ENCODE results near the gene MB21D2. TPM values are rescaled to one million over a fixed set of nuclear protein-coding genes. Genes with fewer than 3 reads are reported as not detected.

Gene MB21D2
- total RNA-seq, 1 experiment from 2014 or later = 26.0 TPM

DNA sequence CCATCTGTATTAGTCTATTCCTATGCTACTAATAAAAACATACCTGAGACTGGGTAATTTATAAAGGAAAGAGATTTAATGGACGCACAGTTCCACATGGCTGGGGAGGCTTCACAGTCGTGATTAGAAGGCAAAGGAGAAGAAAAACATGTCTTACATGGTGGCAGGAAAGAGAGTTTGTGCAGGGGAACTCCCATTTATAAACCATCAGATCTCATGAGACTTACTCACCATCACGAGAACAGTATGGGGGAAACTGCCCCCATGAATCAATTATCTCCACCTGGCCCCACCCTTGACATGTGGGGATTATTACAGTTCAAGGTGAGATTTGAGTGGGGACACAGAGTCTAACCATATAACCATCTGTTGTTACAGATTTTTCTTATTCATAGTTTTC is 42.1 kb upstream of the MB21D2 start:
- BruUV-seq (replicated peaks) = no TSS peak
- intact Hi-C loops (cut with micrococcal nuclease) = no loop called here
- Histone ChIP-seq H3K4me3 (ENCODE audit: low read length) (no peak overlapping the region), H3K4me2 (ENCODE audit: low read length) (no peak overlapping the region), H3F3A (ENCODE audit: low read length, unreplicated experiment) (no peaks in the 10 kb centered on the region), H4K20me1 (ENCODE audit: low read length) (no peaks in the 10 kb centered on the region), H3K4me1 (ENCODE audit: insufficient read depth, low read length) (peaks cover 17% of the 10 kb centered on the region), H3K36me3 (ENCODE audit: low read depth, low read length) (no peaks in the 10 kb centered on the region), H3K9me3 (ENCODE audit: low read length) (no peaks in the 10 kb centered on the region), H3K9ac (ENCODE audit: low read length) (no peak overlapping the region), H2AFZ (ENCODE audit: low read length) (no peak overlapping the region), H3K79me2 (ENCODE audit: low read length) (no peaks in the 10 kb centered on the region), H3K27ac (ENCODE audit: low read length) (no peak overlapping the region), H3K9me2 (replicated peaks; ENCODE audit: low read length) (no peaks in the 10 kb centered on the region), H3K27me3 (ENCODE audit: low read length) (no peaks in the 10 kb centered on the region)
- no peak for ATAC-seq
- ChIA-PET POLR2A (ENCODE audit: unreplicated experiment) (no interaction called here), CTCF (no interaction called here)
- TF ChIP-seq, protein P1, sequence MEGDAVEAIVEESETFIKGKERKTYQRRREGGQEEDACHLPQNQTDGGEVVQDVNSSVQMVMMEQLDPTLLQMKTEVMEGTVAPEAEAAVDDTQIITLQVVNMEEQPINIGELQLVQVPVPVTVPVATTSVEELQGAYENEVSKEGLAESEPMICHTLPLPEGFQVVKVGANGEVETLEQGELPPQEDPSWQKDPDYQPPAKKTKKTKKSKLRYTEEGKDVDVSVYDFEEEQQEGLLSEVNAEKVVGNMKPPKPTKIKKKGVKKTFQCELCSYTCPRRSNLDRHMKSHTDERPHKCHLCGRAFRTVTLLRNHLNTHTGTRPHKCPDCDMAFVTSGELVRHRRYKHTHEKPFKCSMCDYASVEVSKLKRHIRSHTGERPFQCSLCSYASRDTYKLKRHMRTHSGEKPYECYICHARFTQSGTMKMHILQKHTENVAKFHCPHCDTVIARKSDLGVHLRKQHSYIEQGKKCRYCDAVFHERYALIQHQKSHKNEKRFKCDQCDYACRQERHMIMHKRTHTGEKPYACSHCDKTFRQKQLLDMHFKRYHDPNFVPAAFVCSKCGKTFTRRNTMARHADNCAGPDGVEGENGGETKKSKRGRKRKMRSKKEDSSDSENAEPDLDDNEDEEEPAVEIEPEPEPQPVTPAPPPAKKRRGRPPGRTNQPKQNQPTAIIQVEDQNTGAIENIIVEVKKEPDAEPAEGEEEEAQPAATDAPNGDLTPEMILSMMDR (conservative IDR thresholded peaks at IDR 0.05; ENCODE audit: low read depth, low read length) = no peak
- TF ChIP-seq EZH2 (IDR thresholded peaks at IDR 0.05; ENCODE audit: low read length, unreplicated experiment) (no peak), EZH2phosphoT487 (IDR thresholded peaks at IDR 0.05; ENCODE audit: borderline replicate concordance, low read length) (no peak)
- no peak for DNase-seq

DNA sequence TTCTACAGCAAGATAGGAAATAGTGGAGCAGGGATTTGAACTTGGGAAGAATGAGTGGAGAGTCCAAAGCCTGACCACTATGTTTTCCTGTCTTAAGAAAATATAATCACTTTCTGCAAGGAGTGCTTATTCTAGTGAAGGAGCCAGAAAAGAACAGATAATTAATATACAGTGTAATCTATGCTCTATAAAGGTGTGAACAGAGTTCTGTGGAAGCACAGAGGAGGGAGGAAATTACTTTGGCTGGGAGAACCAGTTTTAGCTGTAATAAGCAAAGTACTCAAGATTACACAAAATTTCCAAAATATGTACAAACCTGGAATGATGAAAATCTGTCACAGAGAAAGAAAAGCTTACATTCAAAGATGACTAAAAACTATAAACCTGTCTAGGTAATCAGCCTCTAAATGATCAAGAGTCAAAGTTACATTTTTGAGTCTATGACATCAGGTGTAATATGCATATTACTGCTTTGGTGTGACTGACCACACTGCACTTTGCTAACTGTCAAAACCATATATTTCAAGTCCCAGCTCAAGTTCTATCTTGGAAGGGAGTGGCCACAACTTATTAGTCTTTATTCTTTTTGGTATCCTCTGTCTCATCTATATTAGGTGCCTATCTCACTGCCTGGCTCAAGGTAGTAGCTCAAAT is 40.7 kb upstream of the MB21D2 start:
- H3K4me3 ChIP-seq (ENCODE audit: low read length) = no peak overlapping the region
- POLR2A ChIA-PET (ENCODE audit: unreplicated experiment) = interaction anchor here (0.9 kb wide), 1 partner anchor 43 kb away, joined by 4 read pairs; no protein-coding TSS in a partner anchor
- H3K9me3 ChIP-seq (ENCODE audit: low read length) = no peaks in the 10 kb centered on the region
- H3K9me2 ChIP-seq (replicated peaks; ENCODE audit: low read length) = no peaks in the 10 kb centered on the region
- intact Hi-C loops (cut with micrococcal nuclease) = no loop called here
- no peaks in the 10 kb centered on the region for H4K20me1 ChIP-seq (ENCODE audit: low read length)
- peak overlapping the region; percentile 24 for H3K4me2 ChIP-seq (ENCODE audit: low read length)
- DNase-seq = no peak
- ATAC-seq = no peak
- no peaks in the 10 kb centered on the region for H3K79me2 ChIP-seq (ENCODE audit: low read length)
- peaks cover 17% of the 10 kb centered on the region for H3K4me1 ChIP-seq (ENCODE audit: insufficient read depth, low read length)
- TF ChIP-seq, protein P1 (conservative IDR thresholded peaks at IDR 0.05; ENCODE audit: low read depth, low read length) = no peak
- TF ChIP-seq EZH2 (IDR thresholded peaks at IDR 0.05; ENCODE audit: low read length, unreplicated experiment) (no peak), EZH2phosphoT487 (IDR thresholded peaks at IDR 0.05; ENCODE audit: borderline replicate concordance, low read length) (no peak)
- CTCF ChIA-PET = interaction anchor here (0.6 kb wide), 1 partner anchor 17 kb away, joined by 3 read pairs; no protein-coding TSS in a partner anchor
- peak overlapping the region; percentile 34 for H3K27ac ChIP-seq (ENCODE audit: low read length)
- H3K27me3 ChIP-seq (ENCODE audit: low read length) = no peaks in the 10 kb centered on the region
- H2AFZ ChIP-seq (ENCODE audit: low read length) = no peak overlapping the region
- no peak overlapping the region for H3K9ac ChIP-seq (ENCODE audit: low read length)
- no peaks in the 10 kb centered on the region for H3F3A ChIP-seq (ENCODE audit: low read length, unreplicated experiment)
- no peaks in the 10 kb centered on the region for H3K36me3 ChIP-seq (ENCODE audit: low read depth, low read length)
- no TSS peak for BruUV-seq (replicated peaks)

DNA sequence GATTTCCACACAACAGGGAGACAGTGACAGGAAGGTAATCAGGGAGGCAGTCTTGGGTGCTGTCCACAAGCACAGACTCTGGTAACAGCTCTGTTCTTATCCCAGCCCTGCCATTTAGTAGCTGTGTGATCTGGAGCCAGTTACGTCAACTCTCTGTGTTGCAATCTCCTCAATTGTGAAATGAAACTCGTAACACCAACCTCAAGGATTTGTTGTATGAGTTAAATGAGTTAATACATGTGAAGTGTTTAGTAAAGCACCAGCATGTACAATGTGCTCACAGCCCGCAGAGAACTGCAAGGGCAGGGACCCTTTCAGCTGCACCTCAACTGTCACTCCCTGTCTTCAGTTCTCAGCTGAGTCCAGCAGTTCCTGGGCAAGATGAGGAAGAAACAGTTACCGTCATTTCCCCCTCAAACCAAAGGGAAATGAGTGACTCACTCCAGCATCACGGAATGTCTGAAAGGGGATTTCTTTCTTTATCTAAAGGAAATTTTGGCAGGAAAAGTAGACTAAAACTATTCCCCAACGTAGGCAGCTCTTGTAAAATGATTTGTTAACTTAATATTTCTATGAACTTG is 39.9 kb upstream of the MB21D2 start:
- Histone ChIP-seq H3F3A (ENCODE audit: low read length, unreplicated experiment) (no peaks in the 10 kb centered on the region), H3K9ac (ENCODE audit: low read length) (no peak overlapping the region), H3K9me3 (ENCODE audit: low read length) (no peaks in the 10 kb centered on the region), H3K4me1 (ENCODE audit: insufficient read depth, low read length) (peaks cover 17% of the 10 kb centered on the region), H2AFZ (ENCODE audit: low read length) (peak overlapping the region; percentile 7; the same call in 1 of the 2 replicates), H3K4me3 (ENCODE audit: low read length) (no peak overlapping the region), H3K9me2 (replicated peaks; ENCODE audit: low read length) (no peaks in the 10 kb centered on the region), H3K27ac (ENCODE audit: low read length) (peak overlapping the region; percentile 34), H3K36me3 (ENCODE audit: low read depth, low read length) (no peaks in the 10 kb centered on the region), H3K27me3 (ENCODE audit: low read length) (no peaks in the 10 kb centered on the region), H3K79me2 (ENCODE audit: low read length) (no peaks in the 10 kb centered on the region), H3K4me2 (ENCODE audit: low read length) (peak overlapping the region; percentile 24), H4K20me1 (ENCODE audit: low read length) (no peaks in the 10 kb centered on the region)
- ChIA-PET POLR2A (ENCODE audit: unreplicated experiment) (interaction anchor here (0.5 to 0.9 kb wide), 2 partner anchors 42 to 75 kb away, joined by 4 read pairs; no protein-coding TSS in a partner anchor), CTCF (interaction anchor here (0.6 kb wide), 3 partner anchors 17 to 823 kb away, joined by 3 read pairs; no protein-coding TSS in a partner anchor)
- DNase-seq = peak; percentile 74
- TF ChIP-seq EZH2phosphoT487 (IDR thresholded peaks at IDR 0.05; ENCODE audit: borderline replicate concordance, low read length) (no peak), EZH2 (IDR thresholded peaks at IDR 0.05; ENCODE audit: low read length, unreplicated experiment) (no peak)
- TF ChIP-seq, protein P1 (conservative IDR thresholded peaks at IDR 0.05; ENCODE audit: low read depth, low read length) = no peak
- ATAC-seq = peak; percentile 92
- BruUV-seq (replicated peaks) = no TSS peak
- intact Hi-C loops (cut with micrococcal nuclease) = no loop called here
